DOHH2 (cell line): Measurements from ENCODE around the gene ESYT1.

Experiments used
- H3F3A ChIP-seq: fragments of 200-600 bp; sonication (generic), shearing (Covaris generic); 2 replicates; pipeline ENCODE4 v1.6.0; 2016; ENCODE audit warnings: antibody characterized with exemption, mild to moderate bottlenecking; ENCODE audit not compliant: control insufficient read depth, insufficient read depth
- H3K27ac ChIP-seq: fragments of 200-600 bp; sonication (generic); 2 replicates; pipeline ENCODE4 v1.5.1; 2014; ENCODE audit warnings: low read depth, mild to moderate bottlenecking, low read length, moderate library complexity
- H3K27me3 ChIP-seq: fragments of 200-600 bp; sonication (generic); 2 replicates; pipeline ENCODE4 v1.6.1; 2014; ENCODE audit warnings: mild to moderate bottlenecking, low read length, mixed read lengths; ENCODE audit not compliant: control insufficient read depth
- H3K36me3 ChIP-seq: fragments of 200-600 bp; sonication (generic); 2 replicates; pipeline ENCODE4 v1.6.1; 2014; ENCODE audit warnings: mild to moderate bottlenecking, low read length, moderate library complexity, mixed read lengths; ENCODE audit not compliant: control insufficient read depth
- H3K4me1 ChIP-seq: fragments of 200-600 bp; sonication (generic); 2 replicates; pipeline ENCODE4 v1.6.1; 2014; ENCODE audit warnings: mild to moderate bottlenecking, low read length, mixed read lengths; ENCODE audit not compliant: control insufficient read depth
- H3K4me2 ChIP-seq: fragments of 200-600 bp; sonication (generic); 2 replicates; pipeline ENCODE4 v1.6.0; 2014; ENCODE audit warnings: mild to moderate bottlenecking, low read length, moderate library complexity
- H3K4me3 ChIP-seq: fragments of 200-600 bp; sonication (generic); 2 replicates; pipeline ENCODE4 v1.5.1; 2014; ENCODE audit warnings: mild to moderate bottlenecking, low read length, mixed read lengths
- H3K79me2 ChIP-seq: fragments of 200-600 bp; sonication (generic); 2 replicates; pipeline ENCODE4 v1.6.1; 2014; ENCODE audit warnings: mild to moderate bottlenecking, low read length, mixed read lengths; ENCODE audit not compliant: control insufficient read depth
- H3K9me2 ChIP-seq: fragments of 200-600 bp; sonication (generic); replicated peaks from 2 replicates; pipeline ENCODE4 v1.6.1; 2014; ENCODE audit warnings: mild to moderate bottlenecking, low read length, mixed read lengths; ENCODE audit not compliant: control insufficient read depth
- H3K9me3 ChIP-seq: fragments of 200-600 bp; sonication (generic); 2 replicates; pipeline ENCODE4 v1.6.1; 2014; ENCODE audit warnings: antibody characterized with exemption, low read length, mixed read lengths; ENCODE audit not compliant: control insufficient read depth, insufficient read depth
- H4K20me1 ChIP-seq: fragments of 200-600 bp; sonication (generic); 2 replicates; pipeline ENCODE4 v1.6.0; 2014; ENCODE audit warnings: low read depth, mild to moderate bottlenecking, antibody characterized with exemption, low read length, moderate library complexity; ENCODE audit not compliant: control insufficient read depth, insufficient read depth
- CTCF ChIP-seq: fragments of 200-600 bp; sonication (generic); IDR thresholded peaks from one replicate; pipeline ENCODE4 v1.5.1; 2014; ENCODE audit warnings: antibody characterized with exemption, mild to moderate bottlenecking, low read depth, low read length; ENCODE audit not compliant: poor library complexity, severe bottlenecking
- EZH2phosphoT487 ChIP-seq: fragments of 200-600 bp; sonication (generic); IDR thresholded peaks from 2 replicates; pipeline ENCODE4 v1.6.1; 2017; ENCODE audit warnings: borderline replicate concordance, mild to moderate bottlenecking, antibody characterized with exemption, low read length, moderate library complexity, mixed read lengths

Gene ESYT1

GRCh38 chr12:56141946-56142784, 14.1 kb downstream of the ESYT1 start:
- H3K9me3 ChIP-seq: no peaks in the 10 kb centered on the region
- peaks cover 64% of the 10 kb centered on the region for H3K36me3 ChIP-seq
- no peaks in the 10 kb centered on the region for H4K20me1 ChIP-seq
- TF ChIP-seq CTCF (no peak), EZH2phosphoT487 (no peak)
- H3K27me3 ChIP-seq: no peaks in the 10 kb centered on the region
- no peaks in the 10 kb centered on the region for H3K4me1 ChIP-seq
- peaks cover 15% of the 10 kb centered on the region for H3F3A ChIP-seq
- H3K4me3 ChIP-seq: no peak overlapping the region
- no peaks in the 10 kb centered on the region for H3K9me2 ChIP-seq
- H3K27ac ChIP-seq: no peak overlapping the region
- H3K4me2 ChIP-seq: no peak overlapping the region
- no peaks in the 10 kb centered on the region for H3K79me2 ChIP-seq

GRCh38 chr12:56143217-56143616, 15.2 kb downstream of the ESYT1 start:
- peaks cover 15% of the 10 kb centered on the region for H3F3A ChIP-seq
- H3K9me3 ChIP-seq: no peaks in the 10 kb centered on the region
- H4K20me1 ChIP-seq: no peaks in the 10 kb centered on the region
- H3K4me2 ChIP-seq: no peak overlapping the region
- no peaks in the 10 kb centered on the region for H3K79me2 ChIP-seq
- H3K9me2 ChIP-seq: no peaks in the 10 kb centered on the region
- H3K27me3 ChIP-seq: no peaks in the 10 kb centered on the region
- no peak overlapping the region for H3K4me3 ChIP-seq
- H3K4me1 ChIP-seq: no peaks in the 10 kb centered on the region
- H3K36me3 ChIP-seq: peaks cover 53% of the 10 kb centered on the region
- TF ChIP-seq EZH2phosphoT487 (no peak), CTCF (no peak)
- no peak overlapping the region for H3K27ac ChIP-seq

GRCh38 chr12:56143870-56144269, 15.8 kb downstream of the ESYT1 start:
- no peak overlapping the region for H3K4me3 ChIP-seq
- H3K36me3 ChIP-seq: peaks cover 47% of the 10 kb centered on the region
- TF ChIP-seq CTCF: no peak
- no peak for TF ChIP-seq EZH2phosphoT487

More at GRCh38 chr12:56143870-56144269, 15.8 kb downstream of the ESYT1 start:
- Histone ChIP-seq H3K27ac (no peak overlapping the region), H3F3A (peaks cover 15% of the 10 kb centered on the region), H3K79me2 (no peaks in the 10 kb centered on the region), H4K20me1 (no peaks in the 10 kb centered on the region), H3K27me3 (no peaks in the 10 kb centered on the region), H3K9me3 (no peaks in the 10 kb centered on the region), H3K9me2 (no peaks in the 10 kb centered on the region), H3K4me1 (no peaks in the 10 kb centered on the region), H3K4me2 (no peak overlapping the region)
